Astrocyte (in vitro differentiated cells and primary cell): ENCODE data around the gene DEGS2. TPM values are rescaled to one million over a fixed set of nuclear protein-coding genes. Genes with fewer than 3 reads are reported as not detected.

ENCODE experiments used
- DNase-seq: peaks from one replicate; pipeline ENCODE4 v3.0.0-alpha.2; 2010; ENCODE audit warnings: low read depth
- FAIRE-seq: peaks from 2 replicates; lab custom pipeline; 2011; peaks lifted over from hg19 to GRCh38; lab: Jason Lieb, UNC
- H2AFZ ChIP-seq: 2 replicates; pipeline ENCODE4 v1.6.0; 2012; ENCODE audit warnings: low read depth, low read length, inconsistent platforms
- H3K27ac ChIP-seq: 2 replicates; pipeline ENCODE4 v1.5.1; 2011; ENCODE audit warnings: low read depth, low read length, inconsistent platforms
- H3K27me3 ChIP-seq: 2 replicates; pipeline ENCODE4 v1.6.0; 2011; ENCODE audit warnings: low read length, inconsistent platforms; ENCODE audit not compliant: insufficient read depth
- H3K36me3 ChIP-seq: 2 replicates; pipeline ENCODE4 v1.5.1; 2011; ENCODE audit warnings: low read length, inconsistent platforms; ENCODE audit not compliant: insufficient read depth
- H3K4me1 ChIP-seq: 2 replicates; pipeline ENCODE4 v1.5.1; 2011; ENCODE audit warnings: low read length, inconsistent platforms; ENCODE audit not compliant: insufficient read depth
- H3K4me2 ChIP-seq: 2 replicates; pipeline ENCODE4 v1.6.0; 2012; ENCODE audit warnings: low read length, inconsistent platforms
- H3K4me3 ChIP-seq: 2 replicates; pipeline ENCODE4 v1.5.1; 2011; ENCODE audit warnings: low read depth, mild to moderate bottlenecking, low read length, inconsistent platforms; ENCODE audit not compliant: insufficient read depth
- H3K79me2 ChIP-seq: 2 replicates; pipeline ENCODE4 v1.6.0; 2012; ENCODE audit warnings: mild to moderate bottlenecking, low read length, inconsistent platforms; ENCODE audit not compliant: insufficient read depth
- H3K9ac ChIP-seq: 2 replicates; pipeline ENCODE4 v1.6.0; 2012; ENCODE audit warnings: mild to moderate bottlenecking, low read length, inconsistent platforms
- H3K9me3 ChIP-seq: 2 replicates; pipeline ENCODE4 v1.5.1; 2012; ENCODE audit warnings: low read depth, mild to moderate bottlenecking, low read length, inconsistent platforms; ENCODE audit not compliant: insufficient read depth
- H4K20me1 ChIP-seq: 2 replicates; pipeline ENCODE4 v1.6.0; 2012; ENCODE audit warnings: low read length, inconsistent platforms; ENCODE audit not compliant: insufficient read depth
- H3K27ac Mint-ChIP-seq: one replicate; pipeline ENCODE4 v1.8.0; 2021; ENCODE audit warnings: mild to moderate bottlenecking, mixed read lengths; ENCODE audit not compliant: unreplicated experiment
- H3K27me3 Mint-ChIP-seq: one replicate; pipeline ENCODE4 v1.8.0; 2021; ENCODE audit warnings: low read depth, mixed read lengths; ENCODE audit not compliant: unreplicated experiment
- H3K36me3 Mint-ChIP-seq: one replicate; pipeline ENCODE4 v1.8.0; 2021; ENCODE audit warnings: low read depth, mixed read lengths; ENCODE audit not compliant: unreplicated experiment
- H3K4me1 Mint-ChIP-seq: one replicate; pipeline ENCODE4 v1.8.0; 2021; ENCODE audit warnings: low read depth, mixed read lengths; ENCODE audit not compliant: unreplicated experiment
- H3K4me3 Mint-ChIP-seq: one replicate; pipeline ENCODE4 v1.8.0; 2021; ENCODE audit warnings: mild to moderate bottlenecking, moderate library complexity, mixed read lengths; ENCODE audit not compliant: unreplicated experiment
- H3K9me3 Mint-ChIP-seq: one replicate; pipeline ENCODE4 v1.8.0; 2021; ENCODE audit warnings: mild to moderate bottlenecking, mixed read lengths; ENCODE audit not compliant: unreplicated experiment
- CTCF ChIP-seq: IDR thresholded peaks from 2 replicates; pipeline ENCODE4 v1.5.1; 2011; ENCODE audit warnings: low read depth, mild to moderate bottlenecking, inconsistent platforms, low read length, moderate library complexity; ENCODE audit not compliant: insufficient read depth
- EZH2 ChIP-seq: IDR thresholded peaks from 2 replicates; pipeline ENCODE4 v1.6.1; 2012; ENCODE audit warnings: mild to moderate bottlenecking, low read length, inconsistent platforms; ENCODE audit not compliant: insufficient read depth
- total RNA-seq: library from RNA; stranded (reverse); gene quantifications from 2 replicates; pipeline ENCODE4 v1.2.1, GENCODE V29; 2021

The DEGS2 gene
- total RNA-seq, 1 donor from 2014 or later: not detected

- H3K4me3 Mint-ChIP-seq: no peak overlapping the region
- no peak overlapping the region for H3K27ac Mint-ChIP-seq
- Histone ChIP-seq H3K27me3 (no peaks in the 10 kb centered on the region), H3K36me3 (no peaks in the 10 kb centered on the region), H3K79me2 (no peaks in the 10 kb centered on the region), H4K20me1 (no peaks in the 10 kb centered on the region), H3K4me3 (no peak overlapping the region), H3K9ac (no peak overlapping the region), H3K4me1 (no peaks in the 10 kb centered on the region), H3K9me3 (no peaks in the 10 kb centered on the region), H3K4me2 (no peak overlapping the region), H3K27ac (no peak overlapping the region), H2AFZ (no peak overlapping the region)
- no peak for TF ChIP-seq EZH2
- TF ChIP-seq CTCF: no peak
- peaks cover 2% of the 10 kb centered on the region for H3K4me1 Mint-ChIP-seq
- no peaks in the 10 kb centered on the region for H3K9me3 Mint-ChIP-seq
- H3K27me3 Mint-ChIP-seq: peaks cover 4% of the 10 kb centered on the region
- H3K36me3 Mint-ChIP-seq: peaks cover 3% of the 10 kb centered on the region
- DNase-seq (no peak), FAIRE-seq (no peak)
Observed at GRCh38 chr14:100143934-100144333, 15.5 kb downstream of the DEGS2 start.

GRCh38 chr14:100143523-100143922 lies 15.9 kb downstream of the DEGS2 start:
- H3K27ac ChIP-seq: no peak overlapping the region
- no peaks in the 10 kb centered on the region for H3K4me1 ChIP-seq

More at GRCh38 chr14:100143523-100143922, 15.9 kb downstream of the DEGS2 start:
- Histone ChIP-seq H3K4me2 (no peak overlapping the region), H2AFZ (no peak overlapping the region), H4K20me1 (no peaks in the 10 kb centered on the region), H3K36me3 (no peaks in the 10 kb centered on the region), H3K27me3 (no peaks in the 10 kb centered on the region), H3K9ac (no peak overlapping the region), H3K79me2 (no peaks in the 10 kb centered on the region), H3K4me3 (no peak overlapping the region), H3K9me3 (no peaks in the 10 kb centered on the region)
- FAIRE-seq: no peak
- Mint-ChIP-seq H3K27me3 (peaks cover 3% of the 10 kb centered on the region), H3K36me3 (peaks cover 5% of the 10 kb centered on the region), H3K4me1 (peaks cover 2% of the 10 kb centered on the region), H3K27ac (no peak overlapping the region), H3K9me3 (no peaks in the 10 kb centered on the region), H3K4me3 (no peak overlapping the region)
- TF ChIP-seq CTCF (no peak), EZH2 (no peak)
- DNase-seq: no peak
